LoVo (cell line): ENCODE data around the gene ADAT3.
A peak's percentile ranks its signal among the peaks of the same experiment; 100 is the strongest.

Experiments
- DNase-seq: peaks from one replicate; pipeline ENCODE4 v3.0.0-alpha.2; 2016; ENCODE audit warnings: low spot score

ADAT3 gene

DNA sequence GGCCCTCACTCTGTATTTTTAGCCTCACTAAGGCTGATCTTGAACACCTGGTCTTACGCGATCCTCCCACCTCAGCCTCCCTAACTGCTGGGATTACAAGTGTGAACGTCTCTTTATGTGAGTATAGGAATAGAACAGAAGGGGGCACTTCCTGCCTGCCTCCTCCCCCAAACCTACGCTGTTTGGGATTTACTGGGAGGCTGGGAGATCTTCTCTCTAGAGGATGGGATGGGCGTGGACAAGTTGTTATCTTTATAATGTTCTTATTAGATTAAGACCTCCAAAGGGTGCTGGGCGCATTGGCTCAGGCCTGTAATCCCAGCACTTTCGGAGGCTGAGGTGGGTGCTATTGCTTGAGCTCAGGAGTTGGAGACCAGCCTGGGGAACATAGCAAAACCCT, 32.9 kb downstream of the ADAT3 start:
- DNase-seq: no peak

DNA sequence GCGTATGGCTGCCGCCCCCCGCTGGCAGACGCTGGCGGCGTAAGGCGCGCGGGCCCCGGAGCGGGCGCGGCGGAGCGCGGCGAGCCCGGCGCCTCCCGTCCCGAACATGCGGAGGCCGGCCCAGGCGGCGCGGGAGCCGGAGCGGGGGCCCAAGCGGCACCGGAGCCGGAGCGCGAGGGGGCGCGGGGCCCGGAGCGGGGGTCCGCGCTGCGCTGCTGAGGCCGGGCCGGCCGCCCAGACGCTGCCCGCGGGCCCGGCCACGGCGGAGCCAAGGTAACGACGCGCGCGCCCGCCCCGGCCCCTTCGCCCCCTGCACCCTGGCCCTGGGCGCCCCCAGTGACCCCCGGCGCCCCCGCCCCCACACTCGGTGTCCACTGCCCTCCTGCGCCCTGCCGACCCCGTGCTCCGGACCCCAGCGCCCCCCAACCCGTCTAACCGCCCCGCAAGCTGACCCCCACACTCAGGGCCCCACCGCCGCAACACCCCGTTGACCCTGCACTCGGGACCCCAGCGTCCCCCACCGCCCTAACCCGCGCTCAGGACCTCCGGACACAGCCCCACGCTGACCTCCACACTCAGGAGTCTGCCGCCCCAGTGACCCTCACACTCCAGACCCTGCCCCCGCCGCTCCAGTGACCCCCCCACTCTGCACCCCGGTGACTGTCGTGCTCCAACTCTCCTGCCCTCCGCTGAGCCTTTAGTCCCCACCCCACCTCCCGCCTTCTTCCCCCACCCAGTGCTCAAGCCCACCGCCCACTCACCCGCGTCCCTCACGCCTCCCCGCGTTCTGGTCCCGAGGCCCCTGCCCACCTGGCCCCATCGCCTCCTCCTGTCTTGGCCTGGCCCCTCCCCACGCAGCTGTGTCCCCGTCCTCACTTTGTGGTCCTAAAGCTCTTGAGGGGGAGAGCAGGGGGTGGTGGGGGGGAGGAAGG, 36.2 kb downstream of the ADAT3 start, which contains the start of gene CSNK1G2:
CSNK1G2 (plus strand) TSS at position 27 of the 932 bp plus-strand sequence. CDS start 28,601 bp downstream, outside the sequence.
- DNase-seq: no peak

DNA sequence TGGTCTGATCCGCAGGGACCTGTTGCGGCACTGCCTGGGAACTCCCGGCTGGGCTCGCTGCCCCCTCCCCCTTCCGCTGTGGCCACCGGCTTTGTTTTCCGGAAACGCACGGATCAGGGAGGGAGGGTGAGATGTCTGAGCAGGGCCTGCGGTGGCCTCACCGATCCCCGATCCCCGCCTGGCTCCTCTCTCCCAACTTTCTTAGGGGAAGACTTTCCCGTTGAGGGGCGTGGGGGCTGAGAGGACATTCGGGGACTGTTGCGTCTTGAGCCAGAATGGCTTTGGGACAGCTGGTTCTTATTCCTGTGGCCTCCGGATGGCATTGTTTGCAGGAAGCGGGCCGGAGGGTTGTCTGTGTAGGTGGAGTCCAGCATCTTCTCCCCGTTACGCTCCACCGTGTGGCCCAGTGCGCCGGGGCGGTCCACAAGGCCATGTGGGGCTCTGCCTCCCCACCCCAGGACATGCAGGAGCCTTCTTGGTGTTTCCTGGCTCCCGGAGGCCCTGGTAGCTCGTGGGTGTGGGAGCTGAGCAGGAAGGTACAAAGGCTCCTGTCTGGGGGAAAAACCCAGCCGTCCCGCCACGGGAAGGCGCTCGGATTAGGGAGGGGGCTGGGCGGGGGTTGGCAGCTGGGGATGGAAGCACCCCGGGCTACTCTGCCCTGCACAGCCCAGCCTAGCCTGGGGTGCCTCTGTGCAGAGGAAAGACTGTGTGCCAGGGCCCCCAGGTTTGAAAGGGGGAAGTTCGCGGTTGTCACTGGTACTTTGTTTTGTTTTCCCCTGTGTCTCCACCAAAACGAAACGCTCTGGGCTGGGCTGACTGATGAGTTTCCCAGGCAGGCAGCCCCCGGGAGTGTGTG, 37.1 kb downstream of the ADAT3 start:
- peak; percentile 44 for DNase-seq

DNA sequence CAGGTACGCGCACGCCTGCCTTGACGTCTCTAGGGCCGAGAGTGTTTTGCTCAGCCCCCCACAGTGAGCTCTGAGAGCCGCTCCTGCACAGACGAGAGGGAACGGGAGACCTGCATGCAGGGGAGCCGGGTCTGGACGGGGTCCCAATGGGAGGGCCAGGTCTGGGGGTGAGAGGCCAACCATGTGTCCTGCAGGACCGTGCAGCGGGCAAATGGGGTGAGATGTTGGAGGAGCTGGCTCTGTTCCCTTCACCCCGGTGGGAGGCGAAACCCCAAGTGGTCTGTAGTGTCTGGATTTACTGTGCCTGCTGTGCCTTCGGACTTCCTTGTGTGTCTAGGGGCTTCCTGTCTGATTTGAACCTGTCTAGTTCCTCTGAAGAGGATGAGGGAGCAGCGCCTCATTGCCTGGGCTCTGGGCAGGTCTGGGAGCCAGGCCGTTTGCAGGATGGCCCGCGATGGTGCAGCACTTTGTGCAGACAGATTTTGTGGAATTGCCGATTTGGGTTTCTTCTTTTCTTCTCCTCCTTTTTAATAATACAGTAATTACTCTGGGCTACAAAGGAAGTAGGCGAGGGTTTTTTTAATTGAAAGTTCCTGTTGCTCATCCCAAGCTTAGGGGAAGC, 37.8 kb downstream of the ADAT3 start:
- no peak for DNase-seq

DNA sequence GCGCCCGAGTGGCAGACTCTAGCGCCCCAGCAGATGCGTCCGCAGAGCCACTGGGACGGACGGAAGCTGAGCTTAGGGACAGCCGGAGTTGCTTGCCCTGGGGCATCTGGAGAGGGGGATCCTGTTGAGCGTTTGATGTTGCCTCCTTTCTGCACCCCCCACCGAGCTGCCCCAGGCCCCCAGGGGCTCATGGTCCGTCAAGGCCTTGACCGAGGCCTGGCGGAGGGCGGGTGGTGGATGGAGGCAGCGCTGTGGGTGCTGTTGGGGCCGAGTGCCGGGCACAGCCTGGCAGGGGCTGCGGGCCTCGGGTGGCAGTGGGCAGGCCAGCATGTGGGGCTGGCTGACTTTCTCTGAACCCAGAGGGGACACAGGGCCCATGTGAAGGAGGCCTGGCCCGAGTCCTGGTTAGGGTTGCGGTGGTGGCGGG, 38.5 kb downstream of the ADAT3 start:
- DNase-seq: no peak

DNA sequence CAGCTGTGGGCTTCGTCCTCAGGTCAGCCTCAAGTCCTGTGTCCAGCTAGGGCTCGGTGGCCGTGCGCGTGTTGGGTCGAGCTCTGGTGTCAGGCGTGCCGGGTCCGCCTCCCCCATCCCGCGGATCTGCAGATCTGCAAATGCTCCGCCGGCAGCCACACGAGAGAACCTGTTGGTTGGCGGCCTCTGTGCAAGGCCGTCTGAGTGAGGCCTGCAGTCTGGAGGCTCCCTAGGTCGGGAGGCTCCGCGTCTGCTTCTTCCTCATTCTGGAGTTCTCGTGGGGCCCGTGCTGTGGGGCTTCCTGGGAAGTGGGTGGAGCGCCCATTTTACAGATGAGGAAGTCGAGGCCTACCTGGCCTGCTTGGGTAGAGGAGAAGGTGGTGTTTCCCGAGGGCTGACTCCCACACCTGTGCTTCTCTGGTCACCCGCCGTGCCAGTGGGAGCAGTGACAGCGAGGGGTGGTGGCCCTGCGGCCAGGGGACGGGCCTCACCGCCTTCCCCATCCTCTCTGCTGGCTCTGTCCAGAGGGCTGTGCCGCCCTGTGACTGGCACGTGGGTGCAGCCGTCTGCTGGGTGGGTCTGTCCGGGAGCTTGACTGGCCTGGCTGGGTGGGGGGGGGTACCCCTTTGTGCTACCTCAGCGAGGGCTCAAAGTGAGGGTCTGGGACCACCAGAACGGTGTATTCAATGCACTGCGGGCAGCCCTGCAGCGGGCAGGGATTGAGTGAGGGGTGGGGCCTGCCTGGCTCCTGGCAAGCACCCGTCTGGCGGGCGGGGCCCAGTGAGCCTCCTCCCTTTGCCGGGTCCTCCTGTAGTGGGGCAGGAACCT, 39.1 kb downstream of the ADAT3 start:
- DNase-seq: no peak

DNA sequence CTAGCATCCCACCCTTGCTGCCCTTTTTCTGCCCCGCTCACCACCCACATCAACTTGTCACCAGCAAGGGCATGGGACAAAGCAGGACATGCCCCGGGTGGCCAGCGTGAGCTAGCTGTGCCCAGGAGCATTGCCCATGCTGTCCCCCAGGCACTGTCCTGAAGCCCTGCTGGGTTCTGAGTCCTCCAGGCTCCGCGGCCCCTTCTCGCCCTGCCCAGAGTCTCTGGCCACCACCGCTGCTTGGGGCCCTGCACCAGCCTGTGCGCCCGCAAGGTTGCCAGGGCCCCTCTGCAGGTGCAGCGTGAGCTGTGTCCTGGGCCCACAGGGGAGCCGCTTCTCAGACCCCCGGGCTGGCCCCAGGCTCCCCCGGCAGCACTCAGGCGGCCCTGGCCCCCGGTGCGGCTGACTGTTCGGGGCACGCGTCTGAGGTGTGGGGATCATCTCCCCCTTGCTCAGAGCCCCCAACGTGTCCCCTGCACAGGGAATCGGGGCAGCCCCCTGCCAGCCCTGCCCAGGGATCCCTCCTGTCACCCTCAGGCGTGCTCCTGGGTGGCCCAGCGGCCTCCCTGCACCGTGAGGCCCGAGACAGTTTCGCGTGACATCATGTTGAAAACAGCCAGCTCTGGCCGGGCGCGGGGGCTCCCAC, 39.8 kb downstream of the ADAT3 start:
- no peak for DNase-seq

DNA sequence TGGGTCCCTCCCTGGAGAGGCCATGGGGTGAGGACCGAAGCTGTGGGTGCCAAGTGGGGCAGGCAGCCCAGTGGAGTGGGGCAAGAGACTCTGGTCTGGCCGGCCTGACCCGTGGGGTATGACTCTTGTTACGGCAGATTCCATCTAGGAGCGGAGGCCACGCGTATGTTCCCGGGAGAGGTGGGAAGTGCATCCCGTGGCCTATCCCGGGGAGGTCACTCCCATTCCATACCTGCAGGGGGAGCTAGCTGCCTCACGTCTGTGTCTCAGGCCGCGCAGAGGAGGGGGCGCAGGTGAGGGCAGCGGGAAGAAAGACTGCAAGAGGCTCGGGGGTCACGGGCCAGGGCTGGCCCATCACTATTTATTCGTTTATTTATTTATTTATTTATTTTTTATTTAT, 40.7 kb downstream of the ADAT3 start:
- peak; percentile 17 for DNase-seq

DNA sequence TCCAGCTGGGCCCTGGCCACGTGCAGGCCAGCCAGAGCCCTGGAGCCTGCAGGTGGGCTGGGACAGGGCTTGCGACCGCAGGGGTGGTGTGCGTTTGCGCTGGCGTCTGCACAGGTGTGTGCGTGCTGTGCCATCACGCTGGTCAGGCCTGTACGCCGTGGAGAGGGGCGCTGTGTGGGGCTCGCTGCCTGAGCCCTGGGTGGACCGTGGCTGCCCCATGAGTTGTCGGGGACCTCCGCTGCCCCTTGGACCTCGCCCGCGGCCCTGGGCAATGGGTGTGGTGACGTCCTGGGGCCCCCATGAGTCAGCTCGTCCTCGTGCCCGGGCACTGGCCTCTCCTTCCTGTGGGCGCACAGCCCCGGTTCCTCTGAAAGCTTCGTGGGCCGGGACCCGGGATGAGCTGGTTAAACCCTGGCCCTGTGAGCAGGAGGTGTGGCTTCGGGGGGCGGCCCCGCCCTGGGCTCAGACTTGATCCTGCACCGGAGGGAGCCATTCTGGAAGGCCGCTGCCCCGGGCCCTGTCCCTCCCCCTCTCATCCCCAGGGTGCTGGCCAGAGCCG, 42.5 kb downstream of the ADAT3 start:
- no peak for DNase-seq

DNA sequence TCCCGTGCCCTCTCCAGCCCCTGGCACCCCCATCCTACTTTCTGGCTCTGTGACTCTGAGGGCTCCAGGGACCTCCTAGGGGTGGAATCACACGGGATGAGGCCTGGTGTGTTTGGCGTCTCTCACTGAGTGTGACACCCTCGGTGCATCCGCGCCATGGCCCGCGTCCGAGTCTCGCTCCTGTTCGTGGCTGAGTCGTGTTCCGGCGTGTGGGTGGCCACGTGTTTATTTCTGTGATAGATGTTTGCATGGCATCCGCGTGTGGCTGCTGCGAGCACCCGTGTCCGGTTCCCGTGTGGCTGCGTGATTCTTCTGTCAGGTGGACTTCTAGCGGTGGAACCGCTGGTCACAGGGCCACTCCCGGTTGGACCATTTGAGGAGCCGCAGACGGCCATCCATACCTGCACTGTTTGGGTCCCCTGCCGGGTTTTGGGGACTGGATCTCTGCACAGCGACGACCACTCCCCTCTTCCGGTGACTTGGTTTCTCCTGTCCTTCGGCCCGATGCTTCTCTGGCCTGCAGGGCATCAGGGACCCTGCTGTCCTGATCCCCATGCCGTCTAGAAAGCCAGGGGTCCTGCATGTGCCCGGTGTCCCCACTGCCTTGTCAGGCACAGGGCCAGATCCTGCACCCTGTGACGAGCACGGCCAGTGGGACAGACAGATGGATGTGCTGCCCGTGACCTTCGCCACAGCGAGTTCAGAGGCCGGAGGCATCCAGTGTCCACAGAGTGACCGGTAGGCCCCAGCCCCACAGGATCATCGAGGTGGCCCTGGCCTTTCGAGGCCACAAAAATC, 44.3 kb downstream of the ADAT3 start:
- no peak for DNase-seq

DNA sequence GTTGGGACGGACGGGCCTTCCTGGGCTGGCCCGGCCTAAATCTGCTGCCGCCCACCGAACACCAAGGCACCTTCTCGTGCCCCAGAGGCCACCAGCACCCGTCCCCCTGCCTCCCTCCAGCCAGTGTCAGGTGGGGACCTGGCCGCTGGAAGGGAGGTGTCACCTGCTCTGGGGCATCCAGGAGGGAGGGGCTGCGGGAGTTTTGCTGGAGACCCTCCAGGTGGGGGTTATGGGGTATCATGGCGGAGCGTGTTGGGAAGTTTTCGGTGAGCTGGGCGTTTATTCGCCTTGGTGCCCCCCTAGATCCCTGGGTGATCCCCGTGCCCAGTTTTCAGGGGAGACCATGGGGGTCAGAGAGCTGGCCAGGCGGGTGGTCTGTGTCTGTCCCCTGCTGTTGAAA, 45.4 kb downstream of the ADAT3 start:
- no peak for DNase-seq

DNA sequence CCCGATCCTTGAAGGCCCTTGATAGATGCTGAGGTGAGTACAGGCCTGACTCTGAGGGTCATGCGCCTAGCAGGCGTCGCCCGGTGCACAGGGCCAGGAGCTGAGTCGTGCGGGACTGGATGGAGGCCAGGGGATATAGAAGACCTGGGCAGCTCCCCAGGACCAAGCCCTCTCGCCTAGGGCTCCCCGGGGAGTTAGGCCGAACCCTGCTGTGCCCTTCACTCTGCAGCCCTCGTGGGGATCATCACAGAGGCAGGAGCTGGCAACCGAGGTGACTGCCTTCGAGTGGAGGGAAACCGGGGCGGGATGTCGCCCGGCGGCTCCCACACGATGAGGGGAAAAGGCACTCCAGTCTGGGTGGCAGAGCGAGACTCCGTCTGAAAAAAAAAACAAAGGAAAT, 47.4 kb downstream of the ADAT3 start:
- DNase-seq: no peak

DNA sequence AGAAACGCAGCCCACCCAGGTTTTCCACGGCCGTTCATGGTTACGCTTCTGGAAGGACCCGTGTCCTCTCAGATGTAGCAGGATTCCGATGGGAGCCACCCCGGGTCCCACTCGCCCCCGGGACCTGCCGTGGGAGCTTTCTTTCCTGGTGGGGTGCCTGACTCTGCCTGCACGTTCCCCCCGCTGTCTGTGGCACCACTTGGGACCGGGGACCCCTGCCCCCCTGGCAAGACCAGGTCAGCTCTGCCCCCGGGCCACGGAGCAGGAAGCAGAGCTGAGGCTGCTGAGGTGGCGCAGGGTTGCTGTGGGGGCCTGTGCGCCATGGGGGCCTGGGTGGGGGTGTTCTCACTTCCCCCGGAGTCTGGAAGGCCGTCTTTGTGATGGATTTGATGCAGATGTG, 47.8 kb downstream of the ADAT3 start:
- no peak for DNase-seq

DNA sequence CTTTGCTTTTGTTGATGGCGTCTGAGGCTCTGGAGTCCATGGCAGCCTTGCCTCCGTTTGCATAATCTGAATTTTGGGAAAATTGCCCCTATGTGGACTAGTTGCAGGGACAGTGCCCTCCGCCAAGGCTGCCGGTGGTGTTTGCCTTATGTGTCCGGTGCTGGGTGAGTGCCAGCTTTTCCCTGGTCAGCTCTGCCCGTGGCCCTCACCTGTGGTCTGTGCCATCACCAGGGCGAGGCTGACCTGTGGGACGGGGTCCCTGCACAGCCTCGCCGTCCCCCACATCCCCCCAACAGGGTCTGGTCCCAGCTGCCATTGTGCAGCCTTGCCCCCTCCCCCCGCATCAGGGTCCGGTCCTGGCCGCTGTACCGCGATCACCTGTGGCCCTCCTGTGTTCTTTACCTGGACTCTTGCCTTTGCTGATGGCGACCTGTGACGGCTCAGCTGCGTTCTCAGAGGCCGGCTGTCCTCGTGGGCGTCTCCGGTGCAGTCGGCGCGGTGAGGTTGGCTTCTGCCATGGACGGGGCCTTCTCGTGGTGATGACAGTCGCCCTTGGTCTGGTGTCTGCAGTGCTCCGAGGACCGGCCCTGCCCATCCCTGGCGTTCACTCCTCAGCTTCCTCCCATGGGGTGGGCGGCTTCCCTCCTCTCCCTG, 48.4 kb downstream of the ADAT3 start:
- no peak for DNase-seq

DNA sequence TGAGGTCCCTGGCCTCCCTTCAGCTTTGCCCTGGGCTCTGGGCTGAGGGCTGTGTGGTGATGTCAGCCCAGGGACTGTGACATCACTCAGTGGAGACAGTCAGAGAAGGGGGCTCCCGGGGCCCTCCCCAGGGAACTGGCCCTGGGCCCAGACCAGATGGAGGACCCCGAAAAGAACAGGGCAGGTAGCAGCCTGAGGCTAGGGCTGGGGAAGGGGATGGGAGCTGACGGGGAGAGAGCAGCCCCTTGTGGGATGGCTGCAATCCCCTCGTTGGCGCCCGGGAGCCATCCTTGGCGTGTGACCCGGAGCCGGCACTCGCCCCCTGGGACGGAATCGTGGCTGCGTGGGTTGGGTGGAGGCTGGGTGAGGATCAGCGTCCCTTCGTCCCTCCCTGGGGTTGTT, 49.3 kb downstream of the ADAT3 start:
- DNase-seq: no peak

DNA sequence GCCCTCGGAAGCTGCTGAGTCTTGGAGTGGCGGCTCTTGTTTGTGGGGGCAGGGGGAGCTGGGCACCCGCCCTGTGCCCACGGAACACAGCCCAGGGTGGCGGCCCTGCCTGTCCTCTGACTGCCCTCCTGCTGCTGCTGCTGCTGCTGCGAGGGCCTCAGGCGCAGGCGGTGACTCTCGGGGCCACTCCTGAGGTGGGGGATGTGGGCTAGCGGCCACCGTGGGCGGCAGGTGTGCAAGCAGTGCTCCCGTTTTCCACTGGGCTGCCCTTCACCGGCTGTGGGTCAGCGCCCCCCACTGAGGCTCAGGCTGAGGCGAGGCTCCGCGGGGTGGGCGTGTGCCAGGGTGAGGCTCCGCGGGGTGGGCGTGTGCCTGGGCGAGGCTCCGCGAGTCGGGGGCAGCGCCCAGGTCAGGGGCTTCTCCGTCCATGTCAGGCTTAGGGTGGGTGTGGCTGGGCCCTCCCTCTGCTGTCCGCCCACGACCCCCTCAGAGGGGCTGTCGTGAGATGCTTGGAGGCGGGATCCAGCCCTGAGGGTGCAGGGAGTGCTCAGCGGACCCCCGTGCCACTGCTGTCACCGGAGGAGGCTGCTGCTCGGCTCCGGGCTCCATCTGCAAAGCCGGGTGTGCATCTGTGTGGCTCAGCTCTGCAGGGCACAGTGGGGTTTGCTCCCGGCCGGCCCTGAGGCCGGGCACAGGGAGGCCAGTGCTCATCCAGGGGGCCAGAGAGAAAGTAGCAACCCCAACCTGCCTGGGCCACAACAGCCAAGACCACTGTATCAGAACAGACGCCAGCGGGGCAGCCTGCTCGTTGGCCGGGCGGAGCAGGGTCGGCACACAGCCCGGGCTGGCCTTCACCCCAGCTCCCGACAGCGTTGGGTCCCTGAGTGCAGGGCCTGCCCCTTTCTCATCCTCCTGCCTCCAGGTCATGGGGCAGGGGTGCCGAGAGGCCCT, 50.2 kb downstream of the ADAT3 start:
- DNase-seq: no peak

DNA sequence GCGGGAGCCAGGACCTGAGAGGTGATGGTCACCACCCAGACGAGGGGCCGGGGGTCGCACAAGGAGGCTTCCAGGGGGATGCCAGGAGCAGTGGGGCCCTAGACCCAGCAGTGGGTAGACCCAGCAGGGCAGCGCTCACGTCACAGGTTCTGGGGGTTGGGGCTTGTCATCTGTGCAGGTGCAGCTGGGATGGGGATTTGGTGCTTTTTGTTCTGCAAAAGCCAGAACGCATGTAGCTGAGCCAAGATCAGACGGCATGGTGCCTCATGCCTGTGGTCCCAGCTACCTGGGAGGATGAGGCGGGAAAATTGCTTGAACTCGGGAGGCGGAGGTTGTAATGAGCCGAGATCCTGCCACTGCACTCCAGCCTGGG, 50.9 kb downstream of the ADAT3 start:
- DNase-seq: no peak

DNA sequence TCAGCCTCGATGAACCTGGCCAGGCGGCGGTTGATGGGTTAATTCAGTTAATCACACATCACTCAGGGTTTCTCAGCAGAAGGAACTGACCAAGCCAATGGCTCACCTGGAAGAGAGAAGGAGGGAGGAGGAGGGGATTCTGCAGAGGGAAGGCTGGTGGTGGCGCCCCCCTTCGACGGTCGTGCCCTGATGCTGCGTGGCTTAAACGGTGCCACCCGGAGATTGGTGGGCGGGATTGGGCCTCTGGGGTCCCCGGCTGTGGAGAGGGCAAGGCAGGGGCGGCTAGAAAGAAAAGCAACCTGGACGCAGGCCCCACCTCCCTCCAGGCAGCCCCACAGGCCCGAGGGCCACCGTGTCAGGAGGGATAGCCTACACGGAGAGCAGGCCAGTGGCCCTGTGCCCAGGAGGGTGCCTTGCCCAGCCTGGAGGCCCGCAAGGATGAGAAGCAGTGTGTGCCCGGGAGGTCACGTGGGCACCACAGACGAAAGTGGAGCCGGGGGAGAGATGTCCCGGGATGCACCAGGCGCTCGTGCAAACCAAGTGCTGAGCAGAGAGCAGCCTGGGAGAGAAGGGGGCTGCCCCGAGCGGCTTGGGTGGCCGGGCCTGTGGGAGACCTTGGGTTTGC, 51.8 kb downstream of the ADAT3 start:
- no peak for DNase-seq
